Measurements from ENCODE around the gene CFAP92.

CFAP92 gene

GRCh38 chr3:128975276-128975675 is 18.6 kb downstream of the CFAP92 start:
- TF ChIP-seq ZNF70 (CRISPR knock-in tag; IDR thresholded peaks at IDR 0.05): no peak
- no peak for TF ChIP-seq ZNF565 (CRISPR knock-in tag; conservative IDR thresholded peaks at IDR 0.05; ENCODE audit: low read depth)
- no peak for TF ChIP-seq RARB (CRISPR knock-in tag; IDR thresholded peaks at IDR 0.05)
- no peak for TF ChIP-seq PPARA (CRISPR knock-in tag; IDR thresholded peaks at IDR 0.05; ENCODE audit: borderline replicate concordance)
- ATAC-seq: no peak

- TF ChIP-seq CSDC2 (CRISPR knock-in tag; IDR thresholded peaks at IDR 0.05) (no peak), POU6F1 (CRISPR knock-in tag; IDR thresholded peaks at IDR 0.05; ENCODE audit: borderline replicate concordance, low read depth) (no peak), ZFP30 (CRISPR knock-in tag; IDR thresholded peaks at IDR 0.05) (no peak), CREB5 (CRISPR knock-in tag; IDR thresholded peaks at IDR 0.05; ENCODE audit: low read depth) (no peak), GLIS3 (CRISPR knock-in tag; IDR thresholded peaks at IDR 0.05) (no peak), ZC3H10 (CRISPR knock-in tag; IDR thresholded peaks at IDR 0.05) (no peak), TCF4 (CRISPR knock-in tag; IDR thresholded peaks at IDR 0.05; ENCODE audit: borderline replicate concordance) (no peak), ESRRG (CRISPR knock-in tag; IDR thresholded peaks at IDR 0.05) (no peak), ISL1 (CRISPR knock-in tag; IDR thresholded peaks at IDR 0.05) (no peak), ZNF565 (CRISPR knock-in tag; conservative IDR thresholded peaks at IDR 0.05; ENCODE audit: low read depth) (no peak), ZNF70 (CRISPR knock-in tag; IDR thresholded peaks at IDR 0.05) (no peak)
- TF ChIP-seq, protein P1, sequence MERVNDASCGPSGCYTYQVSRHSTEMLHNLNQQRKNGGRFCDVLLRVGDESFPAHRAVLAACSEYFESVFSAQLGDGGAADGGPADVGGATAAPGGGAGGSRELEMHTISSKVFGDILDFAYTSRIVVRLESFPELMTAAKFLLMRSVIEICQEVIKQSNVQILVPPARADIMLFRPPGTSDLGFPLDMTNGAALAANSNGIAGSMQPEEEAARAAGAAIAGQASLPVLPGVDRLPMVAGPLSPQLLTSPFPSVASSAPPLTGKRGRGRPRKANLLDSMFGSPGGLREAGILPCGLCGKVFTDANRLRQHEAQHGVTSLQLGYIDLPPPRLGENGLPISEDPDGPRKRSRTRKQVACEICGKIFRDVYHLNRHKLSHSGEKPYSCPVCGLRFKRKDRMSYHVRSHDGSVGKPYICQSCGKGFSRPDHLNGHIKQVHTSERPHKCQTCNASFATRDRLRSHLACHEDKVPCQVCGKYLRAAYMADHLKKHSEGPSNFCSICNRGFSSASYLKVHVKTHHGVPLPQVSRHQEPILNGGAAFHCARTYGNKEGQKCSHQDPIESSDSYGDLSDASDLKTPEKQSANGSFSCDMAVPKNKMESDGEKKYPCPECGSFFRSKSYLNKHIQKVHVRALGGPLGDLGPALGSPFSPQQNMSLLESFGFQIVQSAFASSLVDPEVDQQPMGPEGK (CRISPR knock-in tag; IDR thresholded peaks at IDR 0.05; ENCODE audit: borderline replicate concordance): no peak
- TF ChIP-seq, protein P2, sequence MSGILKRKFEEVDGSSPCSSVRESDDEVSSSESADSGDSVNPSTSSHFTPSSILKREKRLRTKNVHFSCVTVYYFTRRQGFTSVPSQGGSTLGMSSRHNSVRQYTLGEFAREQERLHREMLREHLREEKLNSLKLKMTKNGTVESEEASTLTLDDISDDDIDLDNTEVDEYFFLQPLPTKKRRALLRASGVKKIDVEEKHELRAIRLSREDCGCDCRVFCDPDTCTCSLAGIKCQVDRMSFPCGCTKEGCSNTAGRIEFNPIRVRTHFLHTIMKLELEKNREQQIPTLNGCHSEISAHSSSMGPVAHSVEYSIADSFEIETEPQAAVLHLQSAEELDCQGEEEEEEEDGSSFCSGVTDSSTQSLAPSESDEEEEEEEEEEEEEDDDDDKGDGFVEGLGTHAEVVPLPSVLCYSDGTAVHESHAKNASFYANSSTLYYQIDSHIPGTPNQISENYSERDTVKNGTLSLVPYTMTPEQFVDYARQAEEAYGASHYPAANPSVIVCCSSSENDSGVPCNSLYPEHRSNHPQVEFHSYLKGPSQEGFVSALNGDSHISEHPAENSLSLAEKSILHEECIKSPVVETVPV (CRISPR knock-in tag; IDR thresholded peaks at IDR 0.05): no peak
- ATAC-seq: no peak
Observed at GRCh38 chr3:128973988-128974564, 19.8 kb downstream of the CFAP92 start.

DNA sequence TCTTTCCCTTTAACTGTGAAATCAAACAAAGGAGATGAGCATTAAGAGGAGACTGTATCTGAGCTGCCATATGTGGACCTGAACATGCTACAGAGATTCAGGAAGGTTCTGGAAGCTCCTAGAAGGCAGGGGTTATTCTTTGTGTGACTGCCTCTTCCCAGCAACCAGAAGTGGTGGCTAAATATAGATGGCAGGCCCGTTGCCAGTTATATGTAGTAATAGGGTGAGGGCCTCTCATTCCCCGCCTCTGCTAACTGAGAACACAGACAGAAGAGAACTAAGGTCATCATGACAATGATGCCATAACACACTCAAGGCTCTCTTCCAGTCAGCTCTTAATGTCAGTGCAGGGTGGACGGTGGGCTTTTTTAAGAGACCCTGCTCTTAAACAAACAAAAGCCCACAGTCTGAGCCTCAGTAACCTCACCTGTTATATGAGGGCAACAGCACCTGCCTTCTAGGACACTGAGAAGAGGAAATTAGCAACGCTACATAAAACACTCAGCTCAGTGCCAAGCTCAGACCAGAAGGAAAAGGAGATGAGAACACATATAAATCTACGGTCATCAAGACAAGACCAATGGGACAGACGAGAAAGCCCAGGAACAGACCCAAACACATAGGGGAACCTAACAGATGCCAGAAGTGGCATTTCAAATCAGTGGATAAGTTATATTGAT is 22.3 kb downstream of the CFAP92 start:
- TF ChIP-seq TSHZ2 (CRISPR knock-in tag; IDR thresholded peaks at IDR 0.05): no peak
- TF ChIP-seq ZFP3 (CRISPR knock-in tag; IDR thresholded peaks at IDR 0.05): no peak
- TF ChIP-seq, protein P1 (CRISPR knock-in tag; IDR thresholded peaks at IDR 0.05; ENCODE audit: borderline replicate concordance): no peak
- no peak for TF ChIP-seq GLIS3 (CRISPR knock-in tag; IDR thresholded peaks at IDR 0.05)
- TF ChIP-seq ZNF8 (CRISPR knock-in tag; IDR thresholded peaks at IDR 0.05): no peak
- no peak for TF ChIP-seq POU6F1 (CRISPR knock-in tag; IDR thresholded peaks at IDR 0.05; ENCODE audit: borderline replicate concordance, low read depth)
- ATAC-seq: no peak
